GM12891 (cell line): ENCODE results near the gene PRR32.
"Not testable (repeated sequence)": the region's sequence is repeated elsewhere in the genome, so short reads cannot be mapped to it uniquely, and the experiment has no call there.

Experiments
- PAX5 ChIP-seq: IDR thresholded peaks from 2 replicates; pipeline ENCODE4 v1.6.1; 2011; ENCODE audit warnings: low read length, moderate library complexity, mild to moderate bottlenecking; ENCODE audit not compliant: insufficient read depth, severe bottlenecking
- POLR2A ChIP-seq: IDR thresholded peaks from 2 replicates; pipeline ENCODE4 v1.6.1; 2011; ENCODE audit warnings: low read depth, low read length, control low read depth
- POLR2AphosphoS5 ChIP-seq: IDR thresholded peaks from 2 replicates; pipeline ENCODE4 v1.6.1; 2011; ENCODE audit warnings: low read depth, low read length, control low read depth
- SPI1 ChIP-seq: IDR thresholded peaks from 2 replicates; pipeline ENCODE4 v1.6.1; 2011; ENCODE audit warnings: low read depth, low read length, control low read depth
- TAF1 ChIP-seq: IDR thresholded peaks from 2 replicates; pipeline ENCODE4 v1.6.1; 2011; ENCODE audit warnings: low read depth, low read length, control low read depth

- not testable (repeated sequence) for TF ChIP-seq POLR2A, POLR2AphosphoS5, TAF1, SPI1, PAX5
Measured at GRCh38 chrX:126806784-126807183, 12.7 kb upstream of the PRR32 start.
